ENCODE results near the gene CHD1L.
"Not testable (repeated sequence)": the region's sequence is repeated elsewhere in the genome, so short reads cannot be mapped to it uniquely, and the experiment has no call there.

CHD1L gene

DNA sequence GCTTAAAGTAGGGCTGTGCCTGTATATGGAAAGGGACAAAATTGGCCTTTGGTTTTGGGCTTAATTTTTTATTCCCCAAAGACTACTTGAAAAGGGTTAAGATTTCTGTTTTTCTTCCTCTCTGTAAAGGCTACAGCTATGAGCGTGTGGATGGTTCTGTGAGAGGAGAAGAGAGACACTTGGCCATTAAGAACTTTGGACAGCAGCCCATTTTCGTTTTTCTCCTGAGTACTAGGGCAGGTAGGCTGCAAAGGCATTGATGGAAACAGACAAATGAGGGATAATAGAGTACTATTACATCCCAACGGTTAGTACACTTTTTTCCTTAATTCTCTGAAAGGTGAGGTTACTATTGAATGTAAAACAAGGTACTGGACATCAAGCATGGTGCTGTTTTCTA is 29.6 kb downstream of the CHD1L start:
- DNase-seq: no peak

- DNase-seq: no peak
These were observed 31.2 kb downstream of the CHD1L start for GRCh38 chr1:147273409-147274336.

DNA sequence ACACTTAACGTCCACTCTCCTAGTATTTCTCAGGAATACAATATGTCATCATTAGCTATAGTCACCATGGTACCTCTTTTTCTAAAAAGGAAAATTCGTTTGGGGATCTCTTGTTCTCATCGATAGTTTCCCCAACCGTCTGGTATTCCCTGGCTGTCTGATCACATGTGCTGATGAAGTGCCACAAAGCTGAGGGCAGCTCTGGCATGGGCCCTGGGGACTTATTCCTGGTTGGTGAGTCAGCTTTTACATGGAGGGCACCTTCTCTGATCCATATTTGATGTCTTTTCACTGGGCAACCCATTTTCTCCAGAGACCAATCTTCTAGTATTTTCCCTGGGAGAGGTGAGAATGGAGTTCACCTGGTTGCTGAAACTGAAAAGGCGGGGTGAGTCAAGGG is 39.5 kb downstream of the CHD1L start:
- no peak for DNase-seq

- DNase-seq: no peak
These were observed 40.5 kb downstream of the CHD1L start for GRCh38 chr1:147283011-147283410.

- DNase-seq: no peak
These were observed 44.8 kb downstream of the CHD1L start for GRCh38 chr1:147287133-147287865.

DNA sequence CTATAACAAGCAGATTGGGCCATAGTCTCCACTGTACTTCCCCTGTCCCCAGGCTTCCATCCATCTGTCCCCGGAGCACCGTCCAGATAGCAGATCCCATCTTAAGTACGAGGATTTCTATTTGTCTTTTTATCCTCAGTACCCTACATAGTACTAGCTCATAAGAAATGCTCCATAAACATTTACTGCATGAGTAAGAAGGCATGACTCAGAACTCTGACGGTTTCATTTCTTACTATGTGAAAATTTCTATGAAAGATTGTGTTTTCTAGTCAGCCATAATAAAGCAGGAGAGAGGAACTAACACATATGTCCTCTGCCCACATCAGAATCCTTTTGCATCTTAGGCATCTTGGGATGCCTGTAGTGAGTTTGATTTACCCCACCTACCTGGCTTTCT is 49.5 kb downstream of the CHD1L start:
- DNase-seq: no peak

DNA sequence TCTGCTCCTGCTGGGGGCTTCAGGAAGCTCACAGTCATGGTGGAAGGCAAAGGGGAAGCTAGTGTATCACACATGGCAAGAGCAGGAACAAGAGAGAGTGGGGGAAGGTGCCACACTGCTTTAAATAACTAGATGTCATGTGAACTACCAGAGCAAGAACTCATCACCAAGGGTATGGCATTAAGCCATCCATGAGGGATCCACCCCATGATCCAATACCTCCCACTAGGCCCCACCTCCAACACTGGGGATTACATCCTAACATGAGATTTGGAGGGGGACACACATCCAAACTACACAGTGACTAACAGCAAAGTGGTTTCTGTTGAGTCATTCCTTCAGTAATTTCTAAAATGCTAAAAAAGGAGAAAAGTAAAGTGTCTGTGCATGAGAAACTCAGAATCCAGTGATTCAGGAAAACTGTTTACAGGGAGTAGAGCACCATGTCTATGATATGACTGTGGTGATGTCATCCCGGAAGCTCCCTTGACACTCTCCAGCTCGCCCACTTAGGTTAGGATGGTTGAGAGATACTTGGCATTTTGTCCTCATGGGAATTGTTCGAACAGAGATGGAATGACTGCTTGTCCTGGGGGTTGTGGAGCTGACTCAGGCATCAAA is 50.3 kb downstream of the CHD1L start:
- DNase-seq: no peak

DNA sequence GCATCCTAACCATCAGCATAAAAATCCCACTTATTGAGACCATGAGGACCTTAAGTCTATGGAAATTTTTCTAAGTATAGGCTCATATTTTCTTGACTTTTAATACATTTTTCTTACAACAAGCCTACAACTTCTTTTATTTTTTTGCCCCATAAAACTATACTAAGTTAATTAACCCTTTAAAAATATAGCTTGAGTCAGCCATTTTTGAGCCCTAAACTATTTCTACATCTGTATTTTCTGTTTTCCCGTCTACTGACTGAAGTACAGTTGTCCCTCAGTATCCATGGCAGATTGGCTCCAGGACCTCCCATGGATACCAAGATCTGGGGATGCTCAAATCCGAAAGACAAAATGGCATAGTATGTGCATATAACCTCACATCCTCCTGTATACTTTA is 55.0 kb downstream of the CHD1L start:
- no peak for DNase-seq

DNA sequence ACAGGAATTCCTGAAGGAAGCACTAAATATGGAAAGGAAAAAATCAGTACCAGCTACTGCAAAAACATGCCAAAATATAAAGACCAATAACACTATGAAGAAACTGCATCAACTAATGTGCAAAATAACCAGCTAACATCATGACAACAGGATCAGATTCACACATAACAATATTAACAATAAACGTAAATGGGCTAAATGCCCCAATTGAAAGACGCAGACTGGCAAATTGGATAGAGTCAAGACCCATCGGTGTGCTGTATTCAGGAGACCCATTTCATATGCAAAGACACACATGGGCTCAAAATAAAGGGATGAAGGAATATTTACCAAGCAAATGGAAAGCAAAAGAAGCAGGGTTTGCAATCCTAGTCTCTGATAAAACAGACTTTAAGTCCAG is 63.3 kb downstream of the CHD1L start:
- DNase-seq: not testable (repeated sequence)

DNA sequence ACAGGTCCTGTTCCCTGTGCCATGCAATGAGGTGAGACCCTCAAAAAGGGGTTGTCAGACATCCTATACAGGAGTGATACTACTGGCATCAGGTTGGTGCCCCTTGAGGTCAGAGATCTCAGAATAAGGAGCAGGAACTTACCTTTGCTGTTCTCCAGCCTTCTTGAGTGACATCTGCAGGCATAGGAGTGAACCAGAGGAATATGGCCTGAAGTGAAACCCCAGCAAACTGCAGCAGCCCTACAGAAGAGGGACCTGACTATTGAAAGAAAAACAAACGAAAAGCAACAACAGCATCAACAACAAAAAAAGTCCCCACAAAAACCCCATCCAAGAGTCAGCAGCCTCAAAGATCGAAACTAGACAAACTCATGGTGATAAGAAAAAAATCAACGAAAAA is 74.5 kb downstream of the CHD1L start:
- DNase-seq: no peak

DNA sequence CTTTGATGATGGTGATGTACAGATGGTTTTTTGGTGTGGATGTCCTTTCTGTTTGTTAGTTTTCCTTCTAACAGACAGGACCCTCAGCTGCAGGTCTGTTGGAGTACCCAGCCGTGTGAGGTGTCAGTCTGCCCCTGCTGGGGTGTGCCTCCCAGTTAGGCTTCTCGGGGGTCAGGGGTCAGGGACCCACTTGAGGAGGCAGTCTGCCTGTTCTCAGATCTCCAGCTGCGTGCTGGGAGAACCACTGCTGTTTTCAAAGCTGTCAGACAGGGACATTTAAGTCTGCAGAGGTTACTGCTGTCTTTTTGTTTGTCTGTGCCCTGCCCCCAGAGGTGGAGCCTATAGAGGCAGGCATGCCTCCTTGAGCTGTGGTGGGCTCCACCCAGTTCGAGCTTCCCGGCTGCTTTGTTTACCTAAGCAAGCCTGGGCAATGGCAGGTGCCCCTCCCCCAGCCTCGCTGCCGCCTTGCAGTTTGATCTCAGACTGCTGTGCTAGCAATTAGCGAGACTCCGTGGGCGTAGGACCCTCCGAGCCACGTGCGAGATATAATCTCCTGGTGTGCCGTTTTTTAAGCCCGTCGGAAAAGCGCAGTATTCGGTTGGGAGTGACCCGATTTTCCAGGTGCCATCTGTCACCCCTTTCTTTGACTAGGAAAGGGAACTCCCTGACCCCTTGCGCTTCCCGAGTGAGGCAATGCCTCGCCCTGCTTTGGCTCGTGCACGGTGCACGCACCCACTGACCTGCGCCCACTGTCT is 84.6 kb downstream of the CHD1L start:
- not testable (repeated sequence) for DNase-seq

DNA sequence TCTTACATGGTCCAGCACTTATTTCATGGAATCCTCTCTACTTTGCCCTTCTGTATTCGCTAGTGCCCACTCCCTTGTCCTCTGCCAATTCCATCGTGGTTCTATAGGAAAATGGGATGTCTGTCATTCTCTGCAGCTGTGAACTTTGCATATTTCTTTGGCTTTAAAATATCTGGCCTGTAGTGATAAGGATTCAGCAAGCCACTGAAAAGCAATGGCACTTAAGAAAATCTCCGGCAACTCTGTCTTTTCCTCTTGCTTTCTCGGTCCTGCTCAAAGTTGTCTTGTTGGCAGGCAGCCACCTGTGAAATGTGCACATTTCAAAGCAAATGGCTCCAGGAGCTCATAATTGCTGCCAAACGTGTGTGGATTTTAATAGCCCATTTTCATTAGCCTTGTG is 91.8 kb downstream of the CHD1L start:
- DNase-seq: no peak

- DNase-seq: no peak
These were observed 93.8 kb downstream of the CHD1L start for GRCh38 chr1:147336291-147336690.

DNA sequence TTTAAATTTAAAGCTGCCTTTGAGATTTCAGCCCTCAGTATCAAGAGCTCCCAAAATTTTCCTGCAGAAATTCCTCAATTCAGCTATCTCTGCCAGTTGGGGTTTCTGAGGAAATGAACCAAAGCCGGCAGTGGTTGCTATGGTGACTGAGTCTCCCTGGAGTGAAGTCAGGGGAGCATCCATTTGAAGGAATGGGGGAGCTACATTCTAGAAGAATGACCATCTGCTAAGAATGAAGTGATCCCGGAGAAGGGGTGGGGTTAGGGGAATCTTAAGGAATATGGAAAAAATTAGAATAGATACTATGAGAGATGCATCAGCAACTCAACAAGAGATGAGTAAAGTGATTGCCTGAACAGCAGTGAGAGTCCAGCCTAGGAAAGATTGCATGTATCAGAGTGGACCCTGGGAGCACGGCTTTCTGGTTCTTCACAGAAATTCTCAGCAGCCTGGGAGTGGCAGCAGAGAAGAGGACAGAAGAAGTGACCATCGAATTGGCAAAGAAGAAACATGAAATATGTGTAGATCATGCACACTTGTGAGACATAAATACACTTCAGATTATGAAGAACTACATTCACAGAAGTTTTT is 94.7 kb downstream of the CHD1L start:
- DNase-seq: no peak

DNA sequence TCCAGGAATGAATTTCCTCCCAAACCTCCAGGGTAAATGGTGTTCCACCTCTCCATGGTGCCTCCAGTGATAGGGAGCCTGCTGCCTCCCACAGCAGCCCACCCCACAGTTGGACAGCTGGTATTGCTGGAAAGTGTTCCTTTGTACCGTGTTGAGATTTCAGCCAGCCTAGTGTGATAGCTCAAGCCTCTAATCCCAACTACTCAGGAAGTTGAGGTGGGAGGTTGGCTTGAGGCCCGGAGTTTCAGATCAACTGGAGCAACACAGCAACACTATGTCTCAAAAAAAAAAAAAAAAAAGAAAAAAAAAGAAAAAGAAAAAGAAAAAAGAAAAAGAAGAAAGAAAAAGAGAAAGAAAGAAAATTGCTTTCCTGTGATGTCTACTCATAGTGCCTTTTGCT is 96.1 kb downstream of the CHD1L start:
- no peak for DNase-seq

GRCh38 chr1:147341246-147341645 is 98.8 kb downstream of the CHD1L start:
- no peak for DNase-seq
